ENCODE measurements around the gene CDKAL1. TPM values are rescaled to one million over a fixed set of nuclear protein-coding genes. Genes with fewer than 3 reads are reported as not detected.
"Not testable (repeated sequence)": the region's sequence is repeated elsewhere in the genome, so short reads cannot be mapped to it uniquely, and the experiment has no call there.

The CDKAL1 gene
- total and polyA plus RNA-seq, 10 donors, result 4.8 to 26.9 (median 20.1) TPM

DNA sequence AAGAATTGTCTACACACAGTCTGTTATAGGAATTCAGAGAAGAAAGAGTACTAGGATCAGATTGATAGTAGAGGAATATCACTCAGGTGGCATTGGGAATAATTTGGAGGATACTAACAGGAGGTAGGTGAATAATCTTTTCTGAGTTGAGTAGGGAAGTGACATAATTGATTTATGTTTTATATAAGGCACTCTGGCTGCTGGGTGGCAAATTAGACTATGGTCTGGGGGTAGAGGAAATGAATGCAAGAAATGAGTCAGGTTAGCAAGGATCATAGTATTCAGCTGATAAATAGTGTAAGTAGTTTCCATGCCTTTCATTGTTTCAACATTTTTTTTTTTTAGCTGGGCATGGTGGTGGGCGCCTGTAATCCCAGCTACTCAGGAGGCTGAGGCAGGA is 113.3 kb downstream of the CDKAL1 start:
- H3K36me3 ChIP-seq, result peaks cover 0 to 26% (median 2%) of the 10 kb centered on the region in 6 donors
- intact Hi-C loops (cut with DNase I; ENCODE audit: low total_unique reads), result no loop called here
- no peak overlapping the region for H3K4me3 ChIP-seq
- no peaks in the 10 kb centered on the region for H3K27me3 ChIP-seq (replicated peaks in 1 of 7)
- 91 to 97% (median 96%) methylated on average over 1 of the region's 1 CpG for WGBS, 5 donors
- DNase-seq, result no peak
- no peaks in the 10 kb centered on the region for H3K4me1 ChIP-seq
- no peak overlapping the region for H3K27ac ChIP-seq
- no peak for TF ChIP-seq POLR2AphosphoS5 (IDR thresholded peaks at IDR 0.05)
- TF ChIP-seq, protein P1, sequence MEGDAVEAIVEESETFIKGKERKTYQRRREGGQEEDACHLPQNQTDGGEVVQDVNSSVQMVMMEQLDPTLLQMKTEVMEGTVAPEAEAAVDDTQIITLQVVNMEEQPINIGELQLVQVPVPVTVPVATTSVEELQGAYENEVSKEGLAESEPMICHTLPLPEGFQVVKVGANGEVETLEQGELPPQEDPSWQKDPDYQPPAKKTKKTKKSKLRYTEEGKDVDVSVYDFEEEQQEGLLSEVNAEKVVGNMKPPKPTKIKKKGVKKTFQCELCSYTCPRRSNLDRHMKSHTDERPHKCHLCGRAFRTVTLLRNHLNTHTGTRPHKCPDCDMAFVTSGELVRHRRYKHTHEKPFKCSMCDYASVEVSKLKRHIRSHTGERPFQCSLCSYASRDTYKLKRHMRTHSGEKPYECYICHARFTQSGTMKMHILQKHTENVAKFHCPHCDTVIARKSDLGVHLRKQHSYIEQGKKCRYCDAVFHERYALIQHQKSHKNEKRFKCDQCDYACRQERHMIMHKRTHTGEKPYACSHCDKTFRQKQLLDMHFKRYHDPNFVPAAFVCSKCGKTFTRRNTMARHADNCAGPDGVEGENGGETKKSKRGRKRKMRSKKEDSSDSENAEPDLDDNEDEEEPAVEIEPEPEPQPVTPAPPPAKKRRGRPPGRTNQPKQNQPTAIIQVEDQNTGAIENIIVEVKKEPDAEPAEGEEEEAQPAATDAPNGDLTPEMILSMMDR (IDR thresholded peaks at IDR 0.05 in 8 of 11, conservative IDR thresholded peaks at IDR 0.05 in 3 of 11), result no peak
- TF ChIP-seq POLR2A (IDR thresholded peaks at IDR 0.05), result no peak
- H3K9me3 ChIP-seq, result peaks cover 0 to 5% (median 0%) of the 10 kb centered on the region in 8 donors

DNA sequence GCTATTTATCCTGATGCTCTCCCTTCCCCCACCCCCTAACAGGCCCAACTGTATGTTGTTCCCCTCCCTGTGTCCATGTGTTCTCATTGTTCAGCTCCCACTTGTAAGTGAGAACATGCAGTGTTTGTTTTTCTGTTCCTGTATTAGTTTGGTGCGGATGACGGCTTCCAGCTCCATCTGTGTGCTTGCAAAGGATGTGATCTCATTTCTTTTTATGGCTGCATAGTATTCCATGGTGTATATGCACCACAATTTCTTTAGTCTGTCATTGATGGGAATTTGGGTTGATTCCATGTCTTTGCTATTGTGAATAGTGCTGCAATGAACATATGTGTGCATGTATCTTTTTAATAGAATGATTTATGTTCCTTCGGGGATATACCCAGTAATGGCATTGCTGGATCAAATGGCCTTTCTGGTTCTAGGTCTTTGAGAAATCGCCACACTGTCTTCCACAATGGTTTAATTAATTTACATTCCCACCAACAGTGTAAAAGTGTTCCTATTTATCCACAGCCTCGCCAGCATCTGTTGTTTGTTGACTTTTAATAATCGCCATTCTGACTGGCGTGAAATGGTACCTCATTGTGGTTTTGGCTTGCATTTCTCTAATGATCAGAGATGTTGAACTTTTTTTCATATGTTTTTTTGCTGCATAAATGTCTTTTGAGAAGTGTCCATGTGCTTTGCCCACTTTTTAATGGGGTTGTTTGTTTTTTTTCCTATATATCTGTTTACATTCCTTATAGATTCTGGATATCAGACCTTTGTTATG is 115.6 kb downstream of the CDKAL1 start:
- peaks cover 0 to 32% (median 9%) of the 10 kb centered on the region in 6 donors for H3K36me3 ChIP-seq
- whole genome bisulfite sequencing, 5 donors, result 83 to 98% (median 92%) methylated on average over 7 of the region's 7 CpGs
- H3K4me3 ChIP-seq; DNase-seq; intact Hi-C loops (cut with DNase I; ENCODE audit: low total_unique reads); H3K27me3 ChIP-seq (replicated peaks in 1 of 7); H3K27ac ChIP-seq; H3K4me1 ChIP-seq; H3K9me3 ChIP-seq: not testable (repeated sequence)

DNA sequence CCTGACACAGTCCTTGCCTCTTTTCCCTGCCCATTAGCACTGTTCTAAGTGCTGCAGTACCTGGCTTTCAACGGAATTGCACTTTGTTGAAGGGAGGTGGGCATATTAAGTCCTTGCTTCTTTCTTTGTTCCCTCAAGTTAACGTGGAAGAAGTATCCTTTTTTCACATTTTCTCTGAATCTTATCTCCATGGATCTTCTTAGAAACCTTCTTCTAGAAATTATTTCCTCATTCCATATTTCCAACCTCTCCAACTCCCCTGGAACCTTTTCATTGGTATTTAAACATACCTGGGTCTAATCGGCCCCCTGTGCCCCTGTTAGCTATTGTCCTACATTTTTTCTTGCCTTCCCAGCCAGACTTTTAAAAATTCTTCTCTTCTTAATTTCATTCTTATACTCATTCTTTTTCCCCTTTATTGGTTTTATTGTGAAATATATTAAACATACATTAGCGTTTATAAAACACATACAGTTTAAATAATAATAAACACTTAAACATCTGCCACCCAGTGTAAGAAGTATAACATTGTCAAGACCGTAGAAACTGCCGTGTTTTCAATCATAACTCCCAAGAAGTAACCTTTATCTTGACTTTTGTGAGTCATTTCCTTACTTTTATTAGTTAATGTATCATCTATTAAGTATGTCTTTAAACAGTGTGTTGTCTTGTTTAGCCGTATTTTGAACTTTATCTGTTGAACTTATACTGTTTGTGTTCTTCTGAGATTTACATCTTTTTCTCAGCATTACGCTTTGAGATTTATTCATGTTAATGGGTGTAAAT is 118.2 kb downstream of the CDKAL1 start:
- H3K27ac ChIP-seq, result no peak overlapping the region
- peaks cover 0 to 5% (median 0%) of the 10 kb centered on the region in 8 donors for H3K9me3 ChIP-seq
- WGBS, 5 donors, result 81 to 90% (median 84%) methylated on average over 8 of the region's 8 CpGs
- H3K27me3 ChIP-seq (replicated peaks in 1 of 7), result no peaks in the 10 kb centered on the region
- peaks cover 0 to 30% (median 9%) of the 10 kb centered on the region in 6 donors for H3K36me3 ChIP-seq
- H3K4me1 ChIP-seq, result no peaks in the 10 kb centered on the region
- H3K4me3 ChIP-seq, result no peak overlapping the region
- intact Hi-C loops (cut with DNase I; ENCODE audit: low total_unique reads), result no loop called here
- DNase-seq, result no peak
- TF ChIP-seq, protein P1 (IDR thresholded peaks at IDR 0.05 in 8 of 11, conservative IDR thresholded peaks at IDR 0.05 in 3 of 11), result no peak
- TF ChIP-seq POLR2A (IDR thresholded peaks at IDR 0.05) (no peak), POLR2AphosphoS5 (IDR thresholded peaks at IDR 0.05) (no peak)

- Histone ChIP-seq H3K27me3 (replicated peaks in 1 of 7) (no peaks in the 10 kb centered on the region), H3K36me3 (peaks cover 0 to 30% (median 9%) of the 10 kb centered on the region in 6 donors), H3K4me1 (no peaks in the 10 kb centered on the region), H3K9me3 (peaks cover 0 to 5% (median 0%) of the 10 kb centered on the region in 8 donors), H3K27ac (no peak overlapping the region), H3K4me3 (no peak overlapping the region)
- intact Hi-C loops (cut with DNase I; ENCODE audit: low total_unique reads), result no loop called here
- TF ChIP-seq POLR2A (IDR thresholded peaks at IDR 0.05) (no peak), POLR2AphosphoS5 (IDR thresholded peaks at IDR 0.05) (no peak)
- TF ChIP-seq, protein P1 (IDR thresholded peaks at IDR 0.05 in 8 of 11, conservative IDR thresholded peaks at IDR 0.05 in 3 of 11), result no peak
- 93 to 97% (median 95%) methylated on average over 4 of the region's 4 CpGs for WGBS, 5 donors
- no peak for DNase-seq
These were observed 118.8 kb downstream of the CDKAL1 start for GRCh38 chr6:20653085-20653479.

Measured in spleen (tissue), 11 donors.